ENCODE measurements around the gene TMEM92. TPM values are rescaled to one million over a fixed set of nuclear protein-coding genes. Genes with fewer than 3 reads are reported as not detected.

Gene TMEM92
- not detected in 2 replicates for polyA plus RNA-seq (2014; cell fraction: cytosol; rRNA removed)
- not detected in 2 replicates for polyA plus RNA-seq (2014; cell fraction: nucleus; rRNA removed)

GRCh38 chr17:50274142-50274896 lies at the start of gene TMEM92:
Gene TMEM92, plus strand, starts transcription at chr17:50274466. Its CDS starts 36 bp downstream, at chr17:50274502.
- no peak for DNase-seq (ENCODE audit: low spot score)

DNA sequence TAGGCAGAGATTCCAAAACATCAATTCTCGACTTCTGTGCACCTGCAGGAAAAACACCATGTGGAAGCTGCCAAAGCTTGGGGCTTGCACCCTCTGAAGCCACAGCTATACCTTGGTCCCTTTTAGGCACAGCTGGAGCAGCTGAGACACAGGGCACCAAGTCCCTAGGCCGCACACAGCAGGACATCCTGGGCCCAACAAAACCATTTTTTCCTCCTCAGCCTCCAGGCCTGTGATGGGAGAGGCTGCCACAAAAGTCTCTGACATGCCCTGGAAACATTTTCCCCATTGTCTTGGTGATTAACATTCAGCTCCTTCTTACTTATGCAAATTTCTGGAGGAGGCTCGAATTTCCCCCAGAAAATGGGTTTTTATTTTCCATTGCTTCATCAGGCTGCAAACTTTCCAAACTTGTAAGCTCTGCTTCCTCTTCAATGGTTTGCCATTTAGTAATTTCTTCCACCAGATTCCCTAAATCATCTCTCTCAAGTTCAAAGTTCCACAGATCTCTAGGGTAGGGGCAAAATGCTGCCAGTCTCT lies 48.5 kb upstream of the TMEM92 start:
- no peak for DNase-seq (ENCODE audit: low spot score)

DNA sequence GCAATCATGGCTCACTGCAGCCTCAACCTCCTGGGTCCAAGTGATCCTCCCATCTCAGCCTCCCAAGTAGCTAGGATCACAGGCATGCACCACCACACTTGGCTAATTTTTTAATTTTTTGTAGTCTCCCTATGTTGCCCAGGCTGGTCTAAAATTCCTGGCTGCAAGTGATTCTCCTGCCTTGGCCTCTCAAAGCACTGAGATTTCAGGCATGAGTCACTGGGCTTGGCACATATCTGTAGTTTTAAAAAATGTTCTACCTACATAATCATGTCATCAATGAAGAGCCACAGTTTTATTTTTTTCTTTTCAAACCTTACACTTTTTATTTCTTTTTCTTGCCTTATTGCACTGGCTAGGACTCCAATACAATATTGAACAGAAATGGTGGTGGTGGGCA lies 39.7 kb upstream of the TMEM92 start:
- DNase-seq (ENCODE audit: low spot score): no peak

DNA sequence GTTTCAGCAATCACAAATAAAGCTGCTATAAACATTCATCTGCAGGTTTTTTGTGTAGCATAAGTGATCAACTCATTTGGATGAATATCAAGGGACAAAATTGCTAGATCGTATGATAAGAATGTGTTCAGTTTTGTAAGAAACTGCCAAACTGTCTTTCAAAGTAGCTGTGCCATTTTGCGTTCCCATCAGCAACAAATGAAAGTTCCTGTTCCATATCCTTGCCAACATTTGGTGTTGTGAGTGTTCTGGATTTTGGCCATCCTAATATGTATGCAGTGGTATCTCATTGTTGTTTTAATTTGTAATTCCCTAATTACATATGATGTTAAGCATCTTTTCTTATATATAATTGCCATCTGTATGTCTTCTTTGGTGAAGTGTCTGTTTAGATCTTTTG lies 36.4 kb upstream of the TMEM92 start:
- DNase-seq (ENCODE audit: low spot score): no peak

DNA sequence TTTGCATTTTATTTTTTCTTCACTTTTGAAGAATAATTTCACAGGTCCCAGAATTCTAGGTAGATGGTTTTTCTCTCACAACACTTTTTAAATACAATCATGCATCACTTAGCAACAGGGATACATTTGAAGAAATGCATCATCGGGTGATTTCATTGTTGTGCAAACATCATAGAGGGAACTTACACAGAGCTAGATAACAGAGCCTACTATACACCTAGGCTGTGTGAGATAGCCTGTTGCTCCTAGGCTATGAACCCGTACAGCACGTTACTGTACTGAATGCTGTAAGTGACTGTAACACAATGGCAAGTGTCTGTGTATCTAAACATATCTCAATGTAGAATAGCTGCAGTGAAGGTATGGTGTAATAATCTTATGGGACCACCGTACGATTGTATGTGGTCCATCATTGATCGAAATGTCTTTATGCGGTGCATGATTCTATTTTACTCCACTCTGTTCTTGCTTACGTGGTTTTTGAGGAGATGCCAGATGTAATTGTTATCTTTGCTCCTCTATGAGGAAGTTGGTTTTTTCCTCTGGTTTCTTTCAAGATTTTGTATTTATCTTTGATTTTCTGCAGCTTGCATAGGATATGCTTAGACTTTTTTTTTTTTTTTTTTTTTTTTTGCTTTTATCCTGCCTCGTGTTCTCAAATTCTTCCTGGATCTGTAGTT lies 35.5 kb upstream of the TMEM92 start:
- DNase-seq (ENCODE audit: low spot score): no peak

DNA sequence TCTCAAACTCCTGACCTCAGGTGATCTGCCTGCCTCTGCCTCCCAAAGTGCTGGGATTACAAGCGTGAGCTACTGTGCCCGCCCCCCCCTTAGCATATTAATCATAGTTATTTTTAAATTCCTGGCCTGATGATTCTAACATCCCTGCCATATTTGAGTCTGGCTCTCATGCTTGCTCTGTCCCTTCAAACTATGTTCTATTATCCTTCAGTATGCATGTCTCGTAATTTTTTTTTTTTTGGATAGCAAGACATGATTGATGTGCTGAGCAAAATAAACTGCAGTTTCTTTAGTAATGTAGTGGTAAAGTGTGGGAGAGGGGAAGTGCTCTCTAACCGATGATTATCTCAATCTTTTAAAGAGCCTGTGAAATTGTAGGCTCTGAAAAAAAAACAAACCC lies 34.3 kb upstream of the TMEM92 start:
- DNase-seq (ENCODE audit: low spot score): no peak

GRCh38 chr17:50240851-50241250 lies 33.4 kb upstream of the TMEM92 start:
- no peak for DNase-seq (ENCODE audit: low spot score)

DNA sequence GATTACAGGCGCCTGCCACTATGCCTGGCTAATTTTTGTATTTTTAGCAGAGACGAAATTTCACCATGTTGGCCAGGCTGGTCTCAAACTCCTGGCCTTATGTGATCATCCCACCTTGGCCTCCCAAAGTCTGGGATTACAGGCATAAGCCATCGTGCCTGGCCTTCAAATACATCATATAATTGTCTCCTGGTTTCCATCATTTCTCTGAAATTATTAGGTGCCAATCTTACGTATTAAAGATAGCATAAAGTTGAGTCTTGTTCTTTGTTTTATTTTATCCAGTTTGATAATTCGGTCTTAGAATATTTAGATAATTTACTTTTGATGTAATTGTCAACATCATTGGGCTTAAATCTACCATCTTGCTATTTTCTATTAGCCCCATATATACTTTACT lies 32.8 kb upstream of the TMEM92 start:
- DNase-seq (ENCODE audit: low spot score): no peak

- no peak for DNase-seq (ENCODE audit: low spot score)
Measured at GRCh38 chr17:50244771-50245170, 29.5 kb upstream of the TMEM92 start.

DNA sequence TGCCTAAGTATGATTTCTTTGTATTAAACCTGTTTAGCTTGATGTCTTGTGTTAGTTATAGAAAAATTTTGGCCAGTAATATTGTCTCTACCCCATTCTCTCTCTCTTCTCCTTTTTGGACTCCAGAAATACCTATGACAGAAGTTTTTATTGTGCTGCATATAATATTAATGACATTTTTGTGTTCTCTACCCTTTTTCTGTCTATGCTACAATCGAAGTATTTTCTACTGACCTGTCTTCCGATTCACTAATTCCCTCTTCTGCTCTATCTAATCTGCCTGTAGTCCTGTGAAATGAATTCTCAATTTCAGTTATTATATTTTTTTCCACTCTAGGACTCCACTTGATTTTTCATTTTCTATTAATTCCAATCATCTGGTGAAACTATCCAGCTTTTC lies 26.0 kb upstream of the TMEM92 start:
- no peak for DNase-seq (ENCODE audit: low spot score)

DNA sequence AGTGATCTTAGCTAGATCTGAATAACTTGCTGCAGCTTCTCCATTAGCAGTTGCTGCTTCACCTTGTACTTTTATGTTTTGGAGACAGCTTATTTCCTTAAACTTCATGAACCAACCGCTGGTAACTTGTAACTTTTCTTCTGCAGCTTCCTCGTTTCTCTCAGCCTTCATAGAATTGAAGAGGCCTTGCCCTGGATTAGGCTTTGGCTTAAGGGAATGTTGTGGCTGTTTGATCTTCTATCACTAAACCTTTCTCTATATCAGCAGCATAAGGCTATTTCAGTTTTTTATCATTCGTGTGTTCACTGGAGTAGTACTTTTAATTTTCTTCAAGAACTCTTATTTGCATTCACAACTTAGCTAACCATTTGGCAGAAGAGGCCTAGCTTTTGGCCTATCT lies 21.5 kb upstream of the TMEM92 start:
- DNase-seq (ENCODE audit: low spot score): no peak

DNA sequence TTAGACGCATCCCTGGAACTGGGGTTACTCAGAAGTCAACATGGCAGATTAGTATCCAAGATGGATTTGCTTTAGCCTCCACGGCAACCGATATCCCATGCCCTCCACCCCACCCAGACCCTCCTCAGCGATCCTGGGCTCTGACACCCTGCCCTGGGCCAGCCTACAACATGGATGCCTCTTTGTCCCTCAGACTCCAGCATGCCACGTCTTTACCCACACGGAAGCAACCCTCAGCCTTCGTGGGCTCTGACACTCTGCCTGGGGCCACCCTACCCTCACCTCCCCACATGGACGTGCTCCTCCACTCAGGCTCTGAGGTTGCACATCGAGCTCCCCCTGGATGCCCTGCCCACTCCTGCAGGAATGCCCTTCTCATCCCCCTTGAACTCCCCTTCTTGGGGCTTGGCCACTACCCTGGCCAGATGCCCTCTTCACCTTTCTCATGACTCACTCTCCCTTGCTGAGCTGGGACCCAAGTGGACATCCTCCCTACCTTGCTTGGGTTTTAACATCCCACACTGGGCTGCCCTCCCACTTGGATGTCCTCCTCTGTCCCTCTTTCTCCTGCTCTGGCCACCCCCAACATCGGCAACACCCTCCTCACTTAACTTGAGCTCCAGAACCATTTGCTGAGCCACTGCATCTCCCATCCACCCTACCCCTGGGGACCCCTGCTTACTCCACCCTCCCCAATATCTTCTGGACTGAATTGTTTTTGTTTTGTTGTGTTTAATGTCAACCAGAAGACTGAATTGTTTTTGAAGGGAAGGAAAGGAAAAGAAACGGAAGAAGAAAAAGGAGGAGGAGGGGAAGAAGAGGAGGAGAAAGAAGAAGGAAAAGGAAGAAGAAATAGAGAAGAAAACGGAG lies 18.3 kb upstream of the TMEM92 start:
- DNase-seq (ENCODE audit: low spot score): no peak

DNA sequence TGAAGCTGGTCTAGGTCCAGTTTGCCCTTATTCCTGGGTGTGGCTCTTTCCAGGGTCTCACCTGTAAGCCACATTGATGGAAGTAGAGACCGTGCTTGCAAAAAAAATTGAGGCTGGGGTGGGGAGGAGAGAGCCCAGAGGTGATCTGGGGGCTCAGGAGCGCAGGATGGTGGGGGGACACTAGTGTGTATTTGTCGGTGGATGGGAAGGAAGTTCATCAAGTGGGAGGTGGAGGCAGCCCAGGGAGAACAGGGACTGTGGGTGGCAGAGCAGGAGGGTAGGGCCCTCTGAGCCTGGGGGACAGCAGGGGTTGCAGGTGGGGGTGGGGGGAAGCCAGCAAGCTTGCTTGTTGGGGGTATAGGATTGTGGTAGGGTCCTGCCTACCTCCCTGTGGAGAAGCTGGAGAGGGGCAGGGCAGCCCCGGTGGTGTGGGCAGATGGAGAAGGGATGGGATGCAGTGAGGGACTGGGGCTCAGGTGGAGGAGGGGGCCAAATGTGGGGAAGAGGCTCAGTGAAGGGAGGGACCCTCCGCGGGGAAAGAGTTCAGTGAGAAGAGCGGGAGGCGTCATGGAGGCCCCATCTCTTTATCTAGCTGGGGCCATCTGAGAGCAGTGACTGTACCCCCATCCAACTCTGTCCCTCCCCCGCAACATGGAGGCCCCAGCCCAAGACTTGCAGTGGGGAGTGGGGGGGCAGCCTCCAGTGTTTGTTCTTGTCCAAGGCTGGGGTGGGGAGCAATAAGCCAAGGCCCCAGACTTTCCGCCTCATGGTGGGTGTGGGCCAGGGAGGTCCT lies 17.2 kb upstream of the TMEM92 start:
- DNase-seq (ENCODE audit: low spot score): no peak

GRCh38 chr17:50257676-50258224 lies 16.5 kb upstream of the TMEM92 start:
- DNase-seq (ENCODE audit: low spot score): no peak

DNA sequence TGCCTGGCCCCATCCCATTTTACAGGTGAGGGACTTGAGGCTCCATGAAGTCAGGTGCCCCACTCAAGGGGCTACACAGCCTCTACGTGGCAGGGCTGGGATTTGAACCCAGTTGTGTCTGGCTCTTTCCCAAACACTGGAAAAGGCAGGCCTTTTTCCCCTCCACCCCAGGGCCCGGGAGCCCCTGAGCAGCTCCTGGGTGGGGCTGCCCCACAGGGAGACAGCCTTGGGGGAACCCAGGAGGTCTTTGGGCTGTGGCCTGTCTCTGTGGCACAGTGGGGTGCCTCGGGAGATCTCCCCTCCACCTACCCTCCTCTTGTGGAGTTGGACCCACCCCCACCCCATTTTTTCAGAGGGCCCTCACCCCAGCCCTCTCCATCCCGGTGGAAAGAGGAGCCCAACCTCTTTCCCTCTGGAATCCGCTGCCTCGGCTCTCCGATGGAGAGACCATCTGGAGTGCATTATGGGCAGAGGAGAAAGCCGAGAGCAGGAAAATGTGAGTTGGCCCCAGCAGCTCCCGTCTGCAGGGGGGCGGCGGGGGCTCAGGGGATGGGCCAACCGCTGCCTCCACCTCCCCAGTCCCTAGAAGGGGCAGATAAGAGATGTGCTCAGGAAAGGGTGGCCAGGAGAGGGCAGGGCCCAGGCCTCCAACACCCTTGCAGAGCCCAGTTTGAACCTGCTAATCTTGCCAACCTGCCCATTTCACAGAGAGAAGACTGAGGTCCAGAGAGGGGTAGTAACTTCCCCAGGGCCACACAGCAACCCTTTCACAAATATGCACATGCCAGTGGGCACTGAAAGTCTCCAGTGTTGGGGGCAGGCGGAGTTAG lies 15.4 kb upstream of the TMEM92 start:
- DNase-seq (ENCODE audit: low spot score): no peak

DNA sequence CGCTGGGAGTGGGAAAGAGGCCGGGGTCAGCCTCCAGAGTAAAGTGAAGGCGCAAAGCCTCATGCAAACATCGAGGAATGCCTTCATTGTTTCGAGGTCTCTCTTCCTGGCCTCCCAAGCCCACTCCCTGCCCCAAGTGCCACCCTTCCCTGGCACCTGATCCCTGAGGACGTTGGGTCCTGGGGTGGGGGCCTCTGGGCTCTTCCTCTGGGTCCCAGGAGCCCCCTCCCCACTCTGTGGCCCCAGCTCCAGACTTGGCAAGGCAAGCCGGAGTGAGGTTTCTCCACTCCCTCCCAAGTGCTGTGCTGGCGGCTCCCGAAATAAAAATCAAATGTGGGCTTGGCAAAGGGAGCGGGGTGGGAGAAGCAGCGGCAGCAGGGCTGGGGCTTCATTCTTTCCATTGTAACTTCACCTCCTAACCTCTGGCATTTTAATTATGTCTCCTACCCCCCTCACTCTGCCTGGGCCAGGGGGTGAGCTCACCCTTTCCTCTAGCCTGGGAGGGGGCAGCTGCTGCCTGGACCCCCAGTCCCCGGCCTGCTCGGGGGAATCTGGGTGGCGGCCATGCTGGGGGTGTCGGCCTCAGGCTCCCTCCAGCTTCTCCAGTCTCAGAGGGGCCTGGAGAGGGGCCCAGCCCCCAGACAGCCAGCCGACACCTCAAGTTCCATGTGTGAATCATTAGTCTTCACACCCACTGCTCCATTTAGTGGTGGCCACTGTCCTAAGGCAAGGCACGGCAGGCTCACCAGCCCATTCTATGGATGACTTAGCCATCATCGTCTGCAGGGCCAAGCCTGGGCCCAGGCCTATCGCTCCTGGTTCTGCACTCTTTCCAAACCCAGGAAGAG lies 14.6 kb upstream of the TMEM92 start:
- DNase-seq (ENCODE audit: low spot score): no peak

GRCh38 chr17:50260501-50260911 lies 13.8 kb upstream of the TMEM92 start:
- DNase-seq (ENCODE audit: low spot score): no peak

DNA sequence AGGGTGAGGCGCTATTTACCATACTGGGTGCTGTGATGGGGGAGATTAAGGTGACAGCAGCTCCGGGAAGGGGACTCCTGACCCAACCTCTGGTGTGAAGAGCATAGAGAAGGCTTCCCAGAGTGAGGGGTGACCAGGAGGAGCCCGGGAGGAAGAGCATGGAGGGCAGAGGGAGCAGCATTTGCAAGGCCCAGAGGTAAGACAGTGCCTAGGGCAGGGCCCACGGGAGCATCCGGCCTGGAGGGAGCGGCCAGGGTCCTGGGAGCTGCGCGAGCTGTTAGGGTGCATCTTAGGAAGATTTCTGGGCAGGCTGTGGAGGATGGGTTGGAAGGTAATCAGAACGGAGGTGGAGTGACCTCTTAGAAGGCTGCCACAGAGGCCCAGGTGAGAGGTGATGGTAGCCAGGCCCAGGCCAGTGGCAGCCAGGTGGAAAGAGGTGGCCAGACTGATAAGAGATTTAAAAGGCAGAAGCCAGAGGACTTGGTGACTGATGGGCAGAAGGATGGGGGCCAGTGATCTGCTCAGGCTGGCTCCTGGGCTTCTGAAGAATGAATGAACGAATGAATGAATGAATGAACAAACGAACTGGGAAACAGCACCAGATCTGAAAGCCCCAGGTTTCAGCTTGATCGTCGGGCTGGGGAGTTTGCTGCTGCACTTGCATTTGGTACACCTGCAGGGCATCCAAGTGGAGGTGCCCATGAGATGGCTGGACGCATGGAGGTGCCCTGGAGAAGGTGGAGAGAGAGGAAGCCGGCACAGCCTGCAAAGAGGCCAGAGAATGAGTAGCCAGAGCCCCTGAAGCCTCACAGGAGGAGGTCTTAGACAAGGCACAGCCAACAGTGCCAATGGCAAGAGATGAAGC lies 13.0 kb upstream of the TMEM92 start:
- DNase-seq (ENCODE audit: low spot score): no peak

Measured in SK-N-DZ (cell line).